ENCODE data around the gene AGMAT. TPM values are rescaled to one million over a fixed set of nuclear protein-coding genes. Genes with fewer than 3 reads are reported as not detected.

AGMAT gene
- total and polyA plus RNA-seq, 2 of the 8 experiments (the other 6 are each of a cell fraction or from before 2014, with no cell fraction given) = 3.7 to 5.8 TPM

- peaks cover 0 to 5% (median 0%) of the 10 kb centered on the region in 4 experiments; a peak in 1 of 7 replicates for H3K4me1 ChIP-seq (replicated peaks in 1 of 4; ENCODE audit: control insufficient read depth in 3 of 4, insufficient read depth in 4 of 4, low read length in 3 of 4)
- H3K56ac ChIP-seq (replicated peaks; ENCODE audit: insufficient read length, low read depth, low read length) = no peak overlapping the region
- no peak overlapping the region for H3K23ac ChIP-seq (ENCODE audit: insufficient read length)
- H2AK5ac ChIP-seq (ENCODE audit: low read depth, low read length) = no peak overlapping the region
- ChIA-PET CTCF (ENCODE audit: partially characterized antibody) (interaction anchor here (0.6 to 1.0 kb wide), 2 partner anchors 20 to 24 kb away, joined by 3 to 7 read pairs; no protein-coding TSS in a partner anchor), POLR2A (ENCODE audit: partially characterized antibody) (interaction anchor here (1.0 to 1.3 kb wide), 2 partner anchors 94 to 117 kb away, joined by 3 read pairs; partner anchors contain the start of gene DNAJC16)
- no peaks in the 10 kb centered on the region for H3K9me3 ChIP-seq (ENCODE audit: insufficient read depth in 2 of 2, low read depth in 1 of 2, low read length in 1 of 2)
- H3K4ac ChIP-seq (replicated peaks; ENCODE audit: insufficient read length, low read depth, low read length) = no peak overlapping the region
- no peak overlapping the region for H4K5ac ChIP-seq (ENCODE audit: insufficient read length, low read depth, low read length)
- peaks cover 4% of the 10 kb centered on the region for H3K23me2 ChIP-seq (ENCODE audit: low read depth, low read length)
- H3K27me3 ChIP-seq (replicated peaks in 1 of 4; ENCODE audit: control insufficient read depth in 3 of 4, extremely low read depth in 1 of 4, insufficient read depth in 3 of 4, low read length in 3 of 4) = no peaks in the 10 kb centered on the region
- H3K79me2 ChIP-seq (ENCODE audit: control insufficient read depth in 1 of 2, insufficient read depth in 2 of 2, low read length in 2 of 2) = peaks cover 20 to 84% of the 10 kb centered on the region in 2 experiments
- peaks cover 4% of the 10 kb centered on the region; the same call in 1 of the 2 replicates for H3K79me1 ChIP-seq (ENCODE audit: low read depth, low read length)
- H2BK12ac ChIP-seq (ENCODE audit: low read depth, low read length) = no peak overlapping the region
- H4K91ac ChIP-seq (replicated peaks; ENCODE audit: insufficient read length, low read length) = no peak overlapping the region
- H3K36me3 ChIP-seq (ENCODE audit: control insufficient read depth in 2 of 4, insufficient read depth in 4 of 4, low read length in 3 of 4) = no peaks in the 10 kb centered on the region; a peak in 1 of 8 replicates
- no peak overlapping the region for H3K18ac ChIP-seq (ENCODE audit: extremely low read depth, low read length)
- H3K4me3 ChIP-seq (ENCODE audit: extremely low read depth in 1 of 4, insufficient read depth in 2 of 4, low read depth in 3 of 4, low read length in 4 of 4) = no peak overlapping the region
- H4K20me1 ChIP-seq (replicated peaks in 1 of 2; ENCODE audit: control insufficient read depth in 1 of 2, insufficient read depth in 2 of 2, low read length in 2 of 2) = peaks cover 8 to 15% of the 10 kb centered on the region in 2 experiments
- DNase-seq (ENCODE audit: low read depth in 1 of 2, low spot score in 2 of 2) (no peak), FAIRE-seq (no peak)
- WGBS, 2 experiments (ENCODE audit: extremely low coverage in 1 of 2, insufficient coverage in 1 of 2, insufficient read length in 1 of 2, insufficient replicate concordance in 2 of 2, low coverage in 1 of 2, low lambda C conversion rate in 2 of 2, missing lambda C conversion rate in 1 of 2) = 88% methylated on average over 7 of the region's 7 CpGs; no CpG with 5 or more reads in 1 of the 2 experiments
- no peak overlapping the region for H2BK20ac ChIP-seq (ENCODE audit: low read length)
- H3K4me2 ChIP-seq (ENCODE audit: insufficient read depth in 1 of 2, low read depth in 2 of 2, low read length in 2 of 2) = no peak overlapping the region
- no peak overlapping the region for H2BK120ac ChIP-seq (replicated peaks; ENCODE audit: low read depth, low read length)
- TF ChIP-seq TEAD4 (IDR thresholded peaks at IDR 0.05; ENCODE audit: low read depth, low read length) (no peak), MAFK (IDR thresholded peaks at IDR 0.05; ENCODE audit: low read depth, low read length) (no peak), BRCA1 (IDR thresholded peaks at IDR 0.05; ENCODE audit: low read depth, low read length) (no peak), RAD21 (IDR thresholded peaks at IDR 0.05 in 1 of 2, conservative IDR thresholded peaks at IDR 0.05 in 1 of 2; ENCODE audit: low read depth in 2 of 2, low read length in 2 of 2) (no peak), HDAC6 (IDR thresholded peaks at IDR 0.05; ENCODE audit: low read depth, low read length) (no peak), SUZ12 (IDR thresholded peaks at IDR 0.05; ENCODE audit: low read length) (no peak)
- H3K14ac ChIP-seq (ENCODE audit: insufficient read length) = no peak overlapping the region
- H4K8ac ChIP-seq (ENCODE audit: extremely low read depth, insufficient read depth, low read length) = no peak overlapping the region; the same call in 1 of the 2 replicates
- H2BK5ac ChIP-seq (ENCODE audit: low read depth, low read length) = no peak overlapping the region
- no peak overlapping the region for H2AFZ ChIP-seq (ENCODE audit: low read length)
- H2BK15ac ChIP-seq (ENCODE audit: low read length) = no peak overlapping the region
- no peak overlapping the region for H3K27ac ChIP-seq (ENCODE audit: low read depth, low read length)
- H3K9ac ChIP-seq (replicated peaks in 1 of 4; ENCODE audit: extremely low read depth in 1 of 4, low read depth in 3 of 4, low read length in 3 of 4) = no peak overlapping the region
Measured at GRCh38 chr1:15620902-15621682, 36.2 kb upstream of the AGMAT start.
